IPS-18a (cell line): ENCODE measurements around the gene SYT8.

Source experiments
- H3K27ac ChIP-seq: one replicate; pipeline ENCODE4 v1.5.1; 2013; ENCODE audit warnings: low read length
- H3K27me3 ChIP-seq: one replicate; pipeline ENCODE4 v1.6.1; 2013; ENCODE audit warnings: mild to moderate bottlenecking, low read length; ENCODE audit not compliant: control insufficient read depth, insufficient read depth
- H3K36me3 ChIP-seq: one replicate; pipeline ENCODE4 v1.6.1; 2013; ENCODE audit warnings: low read depth, low read length; ENCODE audit not compliant: control insufficient read depth
- H3K4me1 ChIP-seq: one replicate; pipeline ENCODE4 v1.6.1; 2013; ENCODE audit warnings: low read depth, low read length; ENCODE audit not compliant: control insufficient read depth
- H3K4me3 ChIP-seq: one replicate; pipeline ENCODE4 v1.5.1; 2013; ENCODE audit warnings: low read length
- H3K9ac ChIP-seq: one replicate; pipeline ENCODE4 v1.6.1; 2013; ENCODE audit warnings: mild to moderate bottlenecking, low read length, moderate library complexity
- H3K9me3 ChIP-seq: one replicate; pipeline ENCODE4 v1.6.1; 2013; ENCODE audit warnings: low read depth, low read length; ENCODE audit not compliant: control insufficient read depth

The SYT8 gene

GRCh38 chr11:1852271-1852876 is 17.6 kb downstream of the SYT8 start:
- no peaks in the 10 kb centered on the region for H3K36me3 ChIP-seq
- no peak overlapping the region for H3K4me3 ChIP-seq
- H3K27ac ChIP-seq: no peak overlapping the region
- no peaks in the 10 kb centered on the region for H3K4me1 ChIP-seq
- no peak overlapping the region for H3K9ac ChIP-seq
- H3K9me3 ChIP-seq: no peaks in the 10 kb centered on the region
- H3K27me3 ChIP-seq: no peaks in the 10 kb centered on the region

- no peaks in the 10 kb centered on the region for H3K27me3 ChIP-seq
- H3K36me3 ChIP-seq: no peaks in the 10 kb centered on the region
- H3K9me3 ChIP-seq: no peaks in the 10 kb centered on the region
- H3K4me3 ChIP-seq: no peak within 1 kb of the TSS
- no peak within 1 kb of the TSS for H3K27ac ChIP-seq
- H3K4me1 ChIP-seq: no peaks in the 10 kb centered on the region
- no peak within 1 kb of the TSS for H3K9ac ChIP-seq
These were observed 18.1 kb downstream of the SYT8 start, which contains the start of gene LSP1 for GRCh38 chr11:1852877-1853276. TSS of gene LSP1 (plus strand) at chr11:1853084. CDS start at chr11:1853145, 61 bp downstream.

GRCh38 chr11:1853376-1854131 is 18.8 kb downstream of the SYT8 start:
- no peaks in the 10 kb centered on the region for H3K27me3 ChIP-seq
- H3K4me3 ChIP-seq: no peak overlapping the region
- H3K4me1 ChIP-seq: no peaks in the 10 kb centered on the region
- no peak overlapping the region for H3K9ac ChIP-seq
- H3K27ac ChIP-seq: no peak overlapping the region
- no peaks in the 10 kb centered on the region for H3K9me3 ChIP-seq
- H3K36me3 ChIP-seq: no peaks in the 10 kb centered on the region

GRCh38 chr11:1854132-1854948 is 19.6 kb downstream of the SYT8 start:
- Histone ChIP-seq H3K4me1 (no peaks in the 10 kb centered on the region), H3K27ac (no peak overlapping the region), H3K9ac (no peak overlapping the region), H3K36me3 (no peaks in the 10 kb centered on the region), H3K4me3 (no peak overlapping the region), H3K9me3 (no peaks in the 10 kb centered on the region), H3K27me3 (no peaks in the 10 kb centered on the region)

GRCh38 chr11:1854949-1855885 is 20.4 kb downstream of the SYT8 start:
- Histone ChIP-seq H3K27ac (no peak overlapping the region), H3K4me3 (no peak overlapping the region)

GRCh38 chr11:1855886-1856265 is 21.1 kb downstream of the SYT8 start:
- no peaks in the 10 kb centered on the region for H3K27me3 ChIP-seq
- no peaks in the 10 kb centered on the region for H3K36me3 ChIP-seq
- no peak overlapping the region for H3K27ac ChIP-seq
- H3K4me1 ChIP-seq: no peaks in the 10 kb centered on the region
- H3K9me3 ChIP-seq: no peaks in the 10 kb centered on the region
- no peak overlapping the region for H3K9ac ChIP-seq
- H3K4me3 ChIP-seq: no peak overlapping the region

More at GRCh38 chr11:1854949-1855885, 20.4 kb downstream of the SYT8 start:
- Histone ChIP-seq H3K36me3 (no peaks in the 10 kb centered on the region), H3K27me3 (no peaks in the 10 kb centered on the region), H3K9me3 (no peaks in the 10 kb centered on the region), H3K9ac (no peak overlapping the region), H3K4me1 (no peaks in the 10 kb centered on the region)

GRCh38 chr11:1856306-1857005 is 21.7 kb downstream of the SYT8 start:
- no peaks in the 10 kb centered on the region for H3K4me1 ChIP-seq
- no peaks in the 10 kb centered on the region for H3K9me3 ChIP-seq
- H3K9ac ChIP-seq: no peak overlapping the region
- no peak overlapping the region for H3K27ac ChIP-seq
- no peaks in the 10 kb centered on the region for H3K36me3 ChIP-seq
- no peaks in the 10 kb centered on the region for H3K27me3 ChIP-seq
- H3K4me3 ChIP-seq: no peak overlapping the region

GRCh38 chr11:1857064-1857463 is 22.3 kb downstream of the SYT8 start:
- no peak overlapping the region for H3K4me3 ChIP-seq
- no peaks in the 10 kb centered on the region for H3K4me1 ChIP-seq
- H3K36me3 ChIP-seq: no peaks in the 10 kb centered on the region
- H3K27ac ChIP-seq: no peak overlapping the region
- no peaks in the 10 kb centered on the region for H3K27me3 ChIP-seq
- no peaks in the 10 kb centered on the region for H3K9me3 ChIP-seq
- H3K9ac ChIP-seq: no peak overlapping the region

- H3K36me3 ChIP-seq: no peaks in the 10 kb centered on the region
- no peak overlapping the region for H3K27ac ChIP-seq
- no peaks in the 10 kb centered on the region for H3K9me3 ChIP-seq
- no peak overlapping the region for H3K9ac ChIP-seq
- no peak overlapping the region for H3K4me3 ChIP-seq
- no peaks in the 10 kb centered on the region for H3K27me3 ChIP-seq
- H3K4me1 ChIP-seq: no peaks in the 10 kb centered on the region
These were observed 23.4 kb downstream of the SYT8 start for GRCh38 chr11:1858154-1858553.

GRCh38 chr11:1858576-1858975 is 23.8 kb downstream of the SYT8 start:
- no peaks in the 10 kb centered on the region for H3K4me1 ChIP-seq
- no peak overlapping the region for H3K9ac ChIP-seq
- no peak overlapping the region for H3K27ac ChIP-seq
- H3K9me3 ChIP-seq: no peaks in the 10 kb centered on the region
- no peaks in the 10 kb centered on the region for H3K27me3 ChIP-seq
- H3K4me3 ChIP-seq: no peak overlapping the region
- no peaks in the 10 kb centered on the region for H3K36me3 ChIP-seq
